ENCODE measurements around the gene PMS2. TPM values are rescaled to one million over a fixed set of nuclear protein-coding genes. Genes with fewer than 3 reads are reported as not detected.
"Not testable (repeated sequence)": the region's sequence is repeated elsewhere in the genome, so short reads cannot be mapped to it uniquely, and the experiment has no call there.

PMS2 gene
- total and polyA plus RNA-seq, 2 donors (not counting 1 experiment from before 2014, with no cell fraction given): 8.1 to 20.3 TPM

GRCh38 chr7:5997210-5997808, 11.5 kb downstream of the PMS2 start:
- POLR2A ChIA-PET: interaction anchor here (0.6 kb wide), 1 partner anchor 362 kb away, joined by 7 read pairs; no protein-coding TSS in a partner anchor
- H3K4me3 ChIP-seq (ENCODE audit: control extremely low read depth in 1 of 5, extremely low read depth in 1 of 5, insufficient read depth in 1 of 5, low read depth in 2 of 5, low read length in 4 of 5): no peak overlapping the region
- no peaks in the 10 kb centered on the region for H3K9me3 ChIP-seq (ENCODE audit: control extremely low read depth in 1 of 3, control insufficient read depth in 2 of 3, insufficient read depth in 1 of 3, low read length in 2 of 3)
- H2AFZ ChIP-seq (ENCODE audit: insufficient read depth, low read depth, low read length, poor library complexity, severe bottlenecking): no peak overlapping the region
- no peak overlapping the region for H3K27ac ChIP-seq (ENCODE audit: low read length in 2 of 2)
- Mint-ChIP-seq H3K27me3 (no peaks in the 10 kb centered on the region), H3K9me3 (ENCODE audit: insufficient read depth) (no peaks in the 10 kb centered on the region), H3K27ac (no peak overlapping the region), H3K4me1 (peaks cover 2% of the 10 kb centered on the region), H3K4me3 (no peak overlapping the region)
- peaks cover 5 to 25% of the 10 kb centered on the region in 2 experiments for H3K36me3 ChIP-seq (replicated peaks in 1 of 2; ENCODE audit: control extremely low read depth in 1 of 2, control insufficient read depth in 1 of 2, extremely low read depth in 1 of 2, insufficient read depth in 2 of 2, low read length in 1 of 2)
- H3K9ac ChIP-seq (ENCODE audit: low read length): no peak overlapping the region
- CTCF ChIA-PET: interaction anchor here (0.6 to 7.4 kb wide), 33 partner anchors 11 to 593 kb away, joined by 3 to 121 read pairs (median 4); partner anchors contain the start of genes AIMP2 and PMS2
- no peak overlapping the region for H3K4me2 ChIP-seq (replicated peaks; ENCODE audit: low read depth, low read length, poor library complexity, severe bottlenecking)
- H3K27me3 ChIP-seq (replicated peaks in 1 of 4; ENCODE audit: control extremely low read depth in 1 of 4, control insufficient read depth in 3 of 4, insufficient read depth in 4 of 4, low read length in 3 of 4): no peaks in the 10 kb centered on the region
- peak; percentile 77 for TF ChIP-seq CTCF (IDR thresholded peaks at IDR 0.05)
- no peak for TF ChIP-seq EZH2 (IDR thresholded peaks at IDR 0.05; ENCODE audit: borderline replicate concordance, insufficient read depth, low read depth, low read length, poor library complexity, severe bottlenecking)
- no peaks in the 10 kb centered on the region for H3K4me1 ChIP-seq (ENCODE audit: control insufficient read depth in 2 of 2, insufficient read depth in 2 of 2, low read length in 2 of 2)
- peak; percentile 74 for DNase-seq
- peak; percentile 67 for ATAC-seq (ENCODE audit: low read depth)
- H4K20me1 ChIP-seq (ENCODE audit: control insufficient read depth, insufficient read depth, low read length, poor library complexity, severe bottlenecking): no peaks in the 10 kb centered on the region
- 80% methylated on average over 1 of the region's 10 CpGs for WGBS (ENCODE audit: insufficient coverage)
- intact Hi-C loops (cut with micrococcal nuclease): loop anchor here (1.0 kb wide), 4 partner anchors 12 to 438 kb away; partner anchors contain the start of genes AIMP2 and PMS2
- no peaks in the 10 kb centered on the region for H3K79me2 ChIP-seq (ENCODE audit: control insufficient read depth, insufficient read depth, low read length)

DNA sequence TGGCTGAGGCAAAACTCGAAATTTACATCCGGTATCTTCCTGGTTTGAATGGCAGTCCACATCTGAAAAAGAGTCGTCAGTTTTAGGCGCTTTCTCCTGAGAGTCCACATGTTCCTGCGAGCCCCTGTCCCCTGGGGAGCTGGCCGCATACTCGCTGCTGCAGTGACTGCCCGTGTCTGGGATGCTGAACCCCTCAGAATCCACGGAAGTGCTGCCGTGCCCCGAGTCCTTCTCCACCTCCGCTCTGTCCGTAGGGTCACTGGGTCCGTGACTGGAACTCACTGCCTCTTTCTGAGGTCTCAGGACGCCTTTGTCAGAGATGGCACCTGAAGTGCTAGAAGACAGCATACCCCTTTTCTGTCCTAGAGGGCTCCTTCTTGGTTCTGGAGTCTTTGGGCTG, 21.8 kb downstream of the PMS2 start:
- WGBS (ENCODE audit: insufficient coverage): 97% methylated on average over 14 of the region's 15 CpGs
- POLR2A ChIA-PET; intact Hi-C loops (cut with micrococcal nuclease); H3K27me3 Mint-ChIP-seq; H3K27ac ChIP-seq (ENCODE audit: low read length in 2 of 2); H3K4me1 Mint-ChIP-seq; H3K27me3 ChIP-seq (replicated peaks in 1 of 4; ENCODE audit: control extremely low read depth in 1 of 4, control insufficient read depth in 3 of 4, insufficient read depth in 4 of 4, low read length in 3 of 4); H4K20me1 ChIP-seq (ENCODE audit: control insufficient read depth, insufficient read depth, low read length, poor library complexity, severe bottlenecking); H3K27ac Mint-ChIP-seq; ATAC-seq (ENCODE audit: low read depth); H3K4me1 ChIP-seq (ENCODE audit: control insufficient read depth in 2 of 2, insufficient read depth in 2 of 2, low read length in 2 of 2); DNase-seq; CTCF ChIA-PET; H3K9ac ChIP-seq (ENCODE audit: low read length); H3K4me2 ChIP-seq (replicated peaks; ENCODE audit: low read depth, low read length, poor library complexity, severe bottlenecking); H3K9me3 ChIP-seq (ENCODE audit: control extremely low read depth in 1 of 3, control insufficient read depth in 2 of 3, insufficient read depth in 1 of 3, low read length in 2 of 3); H3K9me3 Mint-ChIP-seq (ENCODE audit: insufficient read depth); H3K79me2 ChIP-seq (ENCODE audit: control insufficient read depth, insufficient read depth, low read length); H3K4me3 ChIP-seq (ENCODE audit: control extremely low read depth in 1 of 5, extremely low read depth in 1 of 5, insufficient read depth in 1 of 5, low read depth in 2 of 5, low read length in 4 of 5); H3K4me3 Mint-ChIP-seq; H2AFZ ChIP-seq (ENCODE audit: insufficient read depth, low read depth, low read length, poor library complexity, severe bottlenecking): not testable (repeated sequence)
- peaks cover 3 to 27% of the 10 kb centered on the region in 2 experiments for H3K36me3 ChIP-seq (replicated peaks in 1 of 2; ENCODE audit: control extremely low read depth in 1 of 2, control insufficient read depth in 1 of 2, extremely low read depth in 1 of 2, insufficient read depth in 2 of 2, low read length in 1 of 2)

DNA sequence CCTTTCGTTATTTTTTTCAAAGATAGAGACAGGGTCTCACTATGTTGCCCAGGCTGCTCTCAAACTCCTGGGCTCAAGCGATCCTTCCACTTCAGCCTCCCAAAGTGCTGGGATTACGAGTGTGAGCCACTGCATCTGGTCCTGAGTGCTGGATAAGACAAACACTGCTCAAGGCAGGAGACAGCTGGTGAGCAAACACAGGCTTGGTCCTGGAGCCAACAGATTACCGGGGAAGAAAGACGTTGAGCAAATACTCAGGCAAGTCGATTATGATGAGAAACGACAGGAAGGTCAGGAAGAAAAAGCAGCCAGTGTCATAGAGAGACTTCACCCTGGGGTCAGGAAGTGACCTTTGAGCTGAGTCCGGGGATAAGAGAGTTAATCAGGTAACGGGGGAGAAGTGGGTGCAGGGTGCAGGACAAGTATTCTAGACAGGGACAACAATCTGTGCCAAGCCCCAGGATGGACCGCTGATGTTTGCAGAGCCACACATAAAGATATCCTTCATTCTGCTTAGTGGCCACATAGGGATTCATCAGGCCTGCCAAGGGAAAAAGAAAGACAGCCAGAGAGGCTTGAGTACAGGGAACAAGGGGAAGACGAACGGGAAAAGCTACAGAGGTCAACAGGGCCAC, 29.1 kb downstream of the PMS2 start:
- DNase-seq; H3K9ac ChIP-seq (ENCODE audit: low read length); H3K9me3 ChIP-seq (ENCODE audit: control extremely low read depth in 1 of 3, control insufficient read depth in 2 of 3, insufficient read depth in 1 of 3, low read length in 2 of 3); H3K4me1 ChIP-seq (ENCODE audit: control insufficient read depth in 2 of 2, insufficient read depth in 2 of 2, low read length in 2 of 2); H3K27ac ChIP-seq (ENCODE audit: low read length in 2 of 2); ATAC-seq (ENCODE audit: low read depth); H3K79me2 ChIP-seq (ENCODE audit: control insufficient read depth, insufficient read depth, low read length); H2AFZ ChIP-seq (ENCODE audit: insufficient read depth, low read depth, low read length, poor library complexity, severe bottlenecking); CTCF ChIA-PET; H3K9me3 Mint-ChIP-seq (ENCODE audit: insufficient read depth); H3K4me2 ChIP-seq (replicated peaks; ENCODE audit: low read depth, low read length, poor library complexity, severe bottlenecking); POLR2A ChIA-PET; H3K36me3 ChIP-seq (replicated peaks in 1 of 2; ENCODE audit: control extremely low read depth in 1 of 2, control insufficient read depth in 1 of 2, extremely low read depth in 1 of 2, insufficient read depth in 2 of 2, low read length in 1 of 2); H3K27me3 Mint-ChIP-seq; H3K27me3 ChIP-seq (replicated peaks in 1 of 4; ENCODE audit: control extremely low read depth in 1 of 4, control insufficient read depth in 3 of 4, insufficient read depth in 4 of 4, low read length in 3 of 4); H4K20me1 ChIP-seq (ENCODE audit: control insufficient read depth, insufficient read depth, low read length, poor library complexity, severe bottlenecking); intact Hi-C loops (cut with micrococcal nuclease); H3K4me3 ChIP-seq (ENCODE audit: control extremely low read depth in 1 of 5, extremely low read depth in 1 of 5, insufficient read depth in 1 of 5, low read depth in 2 of 5, low read length in 4 of 5); H3K4me3 Mint-ChIP-seq; H3K4me1 Mint-ChIP-seq; H3K27ac Mint-ChIP-seq: not testable (repeated sequence)
- no CpG with 5 or more reads among the region's 12 CpGs for WGBS (ENCODE audit: insufficient coverage)

All from B cell (primary cell).